T1000 (cell line): ENCODE measurements around the gene RNF180.
"Not testable (repeated sequence)": the region's sequence is repeated elsewhere in the genome, so short reads cannot be mapped to it uniquely, and the experiment has no call there.

Experiments
- DNase-seq: peaks from one replicate; lab custom pipeline; 2025; ENCODE audit warnings: mixed read lengths; lab: John Stamatoyannopoulos, UW

RNF180 gene

DNA sequence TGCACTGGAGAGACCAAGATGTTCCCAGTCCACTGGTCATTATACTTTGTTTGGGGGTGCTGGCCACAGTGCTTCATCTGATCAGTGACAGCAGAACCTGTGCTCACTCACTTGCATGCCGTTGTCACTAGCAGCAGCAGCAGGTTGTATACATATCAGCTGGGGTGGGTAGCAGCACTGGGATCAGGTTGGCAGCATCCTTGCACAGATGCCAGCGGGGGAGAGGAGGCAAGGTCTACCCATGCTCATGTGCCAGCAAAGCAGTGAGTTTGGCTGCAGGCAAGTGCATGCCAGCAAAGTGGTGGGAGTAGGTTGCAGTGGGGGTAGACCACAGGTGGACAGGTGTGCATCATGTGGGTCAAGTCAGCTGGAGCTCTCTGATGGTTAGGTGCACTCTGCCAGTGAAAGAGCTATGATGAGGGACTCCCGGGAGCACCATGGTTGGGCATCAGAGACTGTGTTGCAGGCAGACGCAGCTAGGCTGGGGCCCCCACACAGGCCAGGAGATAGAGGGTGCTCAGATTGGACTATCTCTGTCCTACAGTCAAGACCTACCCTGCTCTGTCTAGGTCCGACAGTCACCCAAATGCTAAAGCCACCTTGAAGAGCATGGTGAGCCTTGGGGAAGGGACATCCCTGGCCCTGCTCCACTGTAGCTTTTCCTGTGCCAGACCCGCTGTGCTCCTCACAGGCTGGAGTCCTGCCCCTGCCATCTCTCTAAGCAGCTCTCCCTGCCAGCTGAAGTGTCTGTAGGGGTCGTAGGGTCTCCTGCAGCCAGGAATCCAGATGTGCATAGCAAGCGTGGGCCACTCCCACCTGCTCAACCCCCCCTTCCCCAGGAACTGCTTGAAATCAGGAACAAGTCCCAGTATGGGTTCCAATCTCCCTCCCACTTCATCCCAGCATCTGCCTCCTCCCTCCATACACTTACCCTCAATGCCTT lies 119.8 kb downstream of the RNF180 start:
- DNase-seq: no peak

DNA sequence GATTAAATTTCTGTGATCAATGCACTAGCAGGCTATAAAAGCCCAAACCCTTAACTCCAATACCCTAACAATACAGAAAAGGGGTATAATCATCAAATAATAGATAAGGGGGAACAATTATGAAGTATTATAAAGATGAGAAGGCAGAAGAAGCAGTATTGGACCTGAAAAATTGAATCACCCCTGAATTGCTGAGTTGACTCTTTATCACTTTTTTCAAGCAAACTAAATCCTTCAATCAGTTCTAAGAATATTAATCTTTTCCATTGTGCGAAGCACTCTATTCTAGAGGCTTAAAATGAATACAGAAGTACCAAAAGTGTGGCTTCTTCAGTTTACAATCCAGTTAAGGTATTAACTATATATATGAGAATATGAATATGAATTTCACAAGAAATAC lies 120.7 kb downstream of the RNF180 start:
- no peak for DNase-seq

DNA sequence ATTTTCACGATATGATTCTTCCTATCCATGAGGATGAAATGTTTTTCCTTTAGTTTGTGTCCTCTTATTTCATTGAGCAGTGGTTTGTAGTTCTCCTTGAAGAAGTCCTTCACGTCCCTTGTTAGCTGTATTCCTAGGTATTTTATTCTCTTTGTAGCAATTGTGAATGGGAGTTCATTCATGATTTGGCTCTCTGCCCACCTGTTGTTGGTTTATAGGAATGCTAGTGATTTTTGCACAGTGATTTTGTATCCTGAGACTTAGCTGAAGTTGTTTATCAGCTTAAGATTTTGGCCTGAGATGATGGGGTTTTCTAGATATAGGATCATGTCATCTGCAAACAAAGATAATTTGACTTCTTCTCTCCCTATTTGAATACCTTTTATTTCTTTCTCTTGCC lies 122.9 kb downstream of the RNF180 start:
- not testable (repeated sequence) for DNase-seq

DNA sequence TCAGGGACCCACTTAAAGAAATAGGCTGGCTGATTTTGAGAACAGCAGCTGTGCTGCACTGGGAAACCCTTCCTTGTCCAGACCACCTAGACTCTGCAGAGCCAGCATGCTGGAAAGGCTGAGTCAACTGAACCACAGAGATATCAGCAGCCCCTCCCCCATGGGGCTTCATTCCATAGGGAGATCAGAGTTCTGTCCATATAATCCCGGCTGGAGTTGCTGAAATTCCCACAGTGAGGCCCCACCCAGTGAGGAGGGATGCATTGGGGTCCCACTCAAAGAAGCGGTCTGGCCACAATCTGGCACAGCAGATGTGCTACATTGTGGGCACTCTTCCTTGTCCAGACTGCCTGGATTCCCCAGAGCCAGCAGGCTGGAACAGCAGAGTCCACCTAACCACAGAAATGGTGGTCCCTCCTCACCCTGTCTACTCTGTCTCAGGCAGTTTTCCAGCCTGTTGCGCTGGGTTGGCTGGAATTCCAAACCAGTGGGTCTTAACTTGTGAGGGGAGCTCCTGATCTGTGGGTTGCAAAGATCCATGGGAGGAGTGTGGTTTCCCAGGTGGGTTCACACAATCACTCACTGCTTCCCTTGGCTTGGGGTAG lies 127.1 kb downstream of the RNF180 start:
- no peak for DNase-seq

DNA sequence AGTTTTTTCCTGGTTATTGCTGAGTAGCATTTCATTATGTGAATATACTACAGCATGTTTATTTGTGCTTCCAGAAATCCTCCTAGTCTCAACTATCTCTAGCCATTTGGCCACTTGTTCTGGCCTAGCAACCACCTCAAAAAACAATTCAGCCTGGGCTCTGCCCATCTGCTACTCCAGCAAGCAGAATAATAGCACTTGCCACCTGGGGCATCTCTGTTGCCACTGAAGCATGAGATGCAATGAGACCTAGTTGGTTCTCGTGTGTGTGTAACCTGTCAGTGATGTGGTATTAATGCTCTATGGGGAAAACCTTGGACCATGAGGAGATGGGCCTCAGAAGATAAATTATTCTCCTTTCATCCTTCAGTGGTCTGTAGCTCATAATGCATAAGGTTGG lies 129.5 kb downstream of the RNF180 start:
- no peak for DNase-seq

DNA sequence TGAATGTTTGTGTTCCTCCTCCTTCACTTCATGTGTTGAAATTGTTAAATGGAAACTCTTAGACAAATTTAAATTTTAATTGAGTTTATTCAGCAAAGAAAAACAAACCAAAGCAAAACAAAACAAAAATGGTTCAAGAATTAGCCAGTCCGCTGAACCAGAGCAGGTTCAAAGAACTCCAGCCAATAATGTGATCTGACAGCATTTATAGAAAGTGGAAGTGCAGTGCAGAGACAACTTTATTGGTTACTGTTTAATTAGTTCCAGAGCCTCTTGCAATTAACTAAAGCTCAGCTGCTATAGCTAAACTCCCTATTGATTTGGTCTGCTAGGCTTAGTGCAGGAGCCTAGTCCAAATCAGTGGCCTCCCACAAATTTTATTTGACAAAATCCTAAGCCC lies 132.9 kb downstream of the RNF180 start:
- no peak for DNase-seq

DNA sequence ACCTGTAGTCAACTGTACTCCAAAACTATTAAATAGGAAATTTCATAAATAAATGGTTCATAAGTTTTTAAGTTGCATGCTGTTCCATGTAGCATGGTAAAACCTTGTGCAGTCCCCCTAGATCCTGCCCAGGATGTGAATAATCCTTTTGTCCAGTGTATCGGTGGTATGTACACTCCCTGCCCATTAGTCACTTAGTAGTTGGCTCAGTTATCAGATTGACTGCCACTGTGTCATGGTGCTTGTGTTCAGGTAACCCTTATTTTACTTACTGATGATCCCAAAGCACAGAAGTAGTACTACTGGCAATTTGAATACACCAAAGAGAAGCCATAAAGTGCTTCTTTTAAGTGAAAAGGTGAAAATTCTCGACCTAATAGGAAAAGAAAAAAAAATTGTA lies 134.2 kb downstream of the RNF180 start:
- DNase-seq: no peak

DNA sequence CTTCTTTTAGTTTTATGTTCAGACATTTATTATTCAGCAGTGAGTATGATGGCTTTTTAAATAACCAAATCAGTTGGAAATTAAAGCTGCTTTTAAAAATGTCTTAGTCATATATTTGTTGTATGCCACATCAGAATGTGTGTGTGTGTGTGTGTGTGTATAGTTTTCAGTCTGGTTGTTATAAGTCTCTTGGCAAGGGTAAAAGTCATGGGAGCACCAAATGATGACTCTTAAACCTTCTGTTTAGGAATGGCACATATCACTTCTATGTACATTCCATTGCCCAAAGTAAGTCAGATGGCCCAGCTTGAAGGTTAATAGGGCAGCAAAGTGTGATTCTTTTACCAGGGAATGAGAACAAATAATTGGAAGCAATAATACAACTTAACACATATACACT lies 135.9 kb downstream of the RNF180 start:
- DNase-seq: no peak

DNA sequence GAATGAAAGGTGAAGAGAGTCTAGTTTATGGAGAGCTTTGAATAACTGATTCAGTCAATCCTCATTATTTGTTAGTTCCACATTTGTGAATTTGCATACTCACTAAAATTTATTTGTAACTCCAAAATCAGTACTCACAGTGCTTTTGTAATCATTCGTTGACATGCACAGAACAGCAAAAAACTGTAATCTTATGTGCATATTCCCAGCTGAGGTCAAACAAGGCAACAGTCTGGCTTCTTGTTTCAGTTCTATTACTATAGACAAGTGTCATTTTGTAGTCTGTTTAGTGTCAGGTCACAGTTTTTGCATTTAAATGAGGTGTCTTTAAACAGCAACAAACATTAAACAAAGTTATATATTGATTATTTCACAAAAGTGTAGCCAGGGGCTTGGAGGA lies 142.5 kb downstream of the RNF180 start:
- DNase-seq: no peak

DNA sequence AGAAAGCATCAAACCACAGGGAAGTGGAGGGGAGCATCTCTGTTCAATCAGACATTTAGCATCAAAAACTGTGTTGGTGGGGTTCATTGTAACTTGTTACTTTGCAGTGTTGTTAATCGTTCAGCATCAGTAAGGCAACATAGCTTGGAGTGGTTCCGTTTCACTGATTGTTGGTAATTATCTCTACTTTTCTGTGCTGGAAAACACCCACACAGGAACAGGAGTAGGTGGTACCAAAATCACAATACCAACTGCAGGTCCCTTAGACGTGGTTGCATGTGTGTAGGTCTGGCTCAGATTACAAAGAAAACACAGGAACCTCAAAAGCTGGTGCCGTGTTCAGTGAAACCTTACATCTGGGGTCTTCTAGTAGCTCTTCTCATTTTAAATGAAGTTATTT lies 146.8 kb downstream of the RNF180 start:
- DNase-seq: no peak

DNA sequence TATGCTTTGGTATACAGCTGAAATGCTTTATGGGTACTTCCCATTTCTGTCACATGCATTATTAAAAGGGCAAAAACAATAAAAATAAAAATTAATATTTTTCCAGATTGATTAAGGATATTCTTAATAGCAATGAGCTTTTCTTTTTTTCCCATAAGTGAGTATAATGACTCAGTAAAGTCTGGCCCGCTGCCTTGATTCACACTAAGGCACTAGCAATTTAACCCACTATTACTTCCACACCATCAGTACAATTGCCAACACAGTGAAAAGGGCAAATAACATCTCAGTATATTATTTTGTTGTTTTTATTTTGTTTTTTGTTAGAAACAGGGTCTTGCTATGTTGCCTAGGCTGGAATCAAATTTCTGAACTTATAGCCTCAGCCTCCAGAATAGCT lies 150.1 kb downstream of the RNF180 start:
- no peak for DNase-seq

DNA sequence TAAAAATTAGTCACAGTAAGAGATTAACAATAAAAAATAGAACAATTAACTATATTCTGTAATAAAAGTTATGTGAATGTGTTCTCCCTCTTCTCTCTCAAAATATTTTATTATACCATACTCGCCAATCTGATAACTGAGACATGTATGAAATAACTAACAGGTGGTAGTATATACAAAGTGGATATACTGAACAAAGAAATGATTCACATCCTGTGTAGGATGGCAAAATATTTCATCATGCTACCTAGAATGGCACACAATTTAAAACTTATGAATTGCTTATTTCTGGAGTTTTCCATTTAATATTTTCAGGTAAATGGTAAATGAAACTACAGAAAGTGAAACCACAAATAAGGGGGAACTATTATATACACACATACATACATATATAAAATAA lies 152.5 kb downstream of the RNF180 start:
- DNase-seq: no peak

DNA sequence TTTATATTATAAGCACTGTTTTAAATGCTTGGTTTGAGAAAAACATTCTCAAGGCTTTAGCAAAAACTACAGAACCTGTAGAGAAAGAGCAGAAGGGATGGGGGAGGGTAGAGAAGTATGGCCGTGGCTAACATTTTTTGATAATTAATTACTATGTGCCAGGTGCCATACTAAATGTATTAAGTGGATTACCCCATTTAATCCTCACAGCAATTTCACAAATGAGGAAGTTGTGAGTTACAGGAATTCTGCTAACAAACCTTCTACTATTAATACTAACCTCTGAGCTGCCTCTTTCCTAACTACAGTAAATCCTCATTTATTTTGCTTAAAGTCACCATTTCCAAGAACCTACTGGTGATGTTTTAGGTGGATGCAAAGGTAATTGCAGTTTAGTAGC lies 157.9 kb downstream of the RNF180 start:
- DNase-seq: no peak

DNA sequence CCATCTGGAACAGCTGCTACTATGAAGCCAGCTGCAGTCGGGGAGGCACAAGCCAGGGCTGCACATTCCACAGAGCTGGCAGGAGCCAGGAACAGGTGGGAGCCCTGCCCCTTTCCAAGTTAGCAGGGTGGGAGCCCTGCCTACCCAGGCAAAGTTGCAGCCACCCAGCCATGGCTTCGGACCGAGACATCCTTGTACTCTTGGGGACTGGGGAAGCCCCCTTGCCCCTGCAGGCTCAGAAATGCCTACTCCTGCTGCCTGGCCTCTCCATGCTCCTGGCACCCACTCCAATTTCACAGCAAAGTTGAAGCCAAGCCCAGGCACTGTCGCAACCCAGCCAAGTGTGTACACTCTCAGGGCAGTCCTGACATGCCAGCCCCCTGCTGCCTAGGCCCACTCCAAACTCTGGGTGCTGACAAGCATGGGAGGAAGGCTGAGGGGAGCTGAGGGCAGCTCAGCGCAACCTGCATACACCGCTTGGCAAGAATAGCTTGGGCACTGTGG lies 165.1 kb downstream of the RNF180 start:
- no peak for DNase-seq

DNA sequence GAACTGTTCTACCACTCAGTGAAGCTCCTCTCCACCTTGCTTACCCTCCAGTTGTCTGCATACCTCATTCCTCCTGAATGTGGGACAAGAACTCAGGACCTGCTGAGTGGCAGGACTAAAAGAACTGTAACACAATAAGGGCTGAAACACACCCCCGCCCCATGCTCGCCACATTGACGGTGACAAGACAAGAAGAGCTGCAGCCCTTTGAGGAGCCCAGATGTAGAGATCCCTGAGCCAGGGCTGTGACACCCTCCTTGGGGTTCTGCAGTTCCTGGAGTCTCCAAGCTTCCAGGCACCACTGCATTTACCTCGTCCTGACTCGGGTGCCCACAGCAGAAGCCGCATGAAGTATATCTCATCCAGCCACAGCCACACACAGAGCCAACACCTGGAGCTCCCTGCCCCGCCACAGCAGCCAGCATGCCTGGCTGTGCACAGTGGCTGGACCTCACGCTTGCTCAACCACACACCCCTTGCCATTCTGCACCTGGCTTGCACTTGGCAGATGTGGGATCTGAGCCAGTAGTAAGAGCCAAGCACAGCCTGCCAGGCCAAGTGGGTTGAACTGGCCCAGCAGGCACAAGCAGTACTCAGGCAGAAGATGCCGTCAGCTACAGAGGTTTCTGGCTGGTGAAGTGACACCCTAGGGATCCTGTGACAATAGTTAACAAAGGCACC lies 166.1 kb downstream of the RNF180 start:
- DNase-seq: no peak

DNA sequence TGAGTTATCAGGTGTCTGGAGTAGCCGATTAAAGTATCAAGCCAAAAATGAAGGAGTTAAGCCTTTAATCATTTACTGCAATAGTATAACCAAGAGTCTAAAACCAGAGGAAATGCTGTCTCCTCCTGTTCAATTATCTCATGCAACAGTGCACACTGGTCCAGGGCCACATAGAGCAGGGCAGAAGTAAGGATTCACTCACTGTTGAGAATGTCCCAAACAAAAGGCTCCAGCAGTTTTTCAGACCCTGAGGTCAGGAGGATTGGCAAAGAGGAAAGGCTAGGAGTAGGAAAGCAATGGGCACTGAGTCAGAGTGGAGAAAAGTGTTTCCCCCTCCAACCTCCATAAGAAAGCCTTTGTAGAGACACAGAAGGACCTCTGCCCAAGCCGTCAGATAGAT lies 168.2 kb downstream of the RNF180 start:
- no peak for DNase-seq

DNA sequence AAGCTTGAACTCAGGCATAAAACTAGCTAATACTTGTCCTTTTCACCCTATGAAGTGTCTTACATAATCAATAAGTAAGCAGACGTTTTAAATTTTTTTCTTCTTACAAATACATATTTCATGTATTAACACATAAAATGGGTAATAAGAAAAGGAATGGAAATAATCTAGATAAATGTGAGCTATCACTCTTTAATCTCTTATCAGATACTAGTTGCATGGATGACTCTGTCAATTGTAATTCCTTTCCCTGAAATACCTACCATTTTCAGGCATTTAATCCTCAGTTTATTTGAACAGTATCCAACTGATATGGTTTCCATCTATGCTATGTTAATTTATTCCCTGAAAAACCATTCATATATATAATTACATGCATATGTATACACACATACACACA lies 174.1 kb downstream of the RNF180 start:
- no peak for DNase-seq

DNA sequence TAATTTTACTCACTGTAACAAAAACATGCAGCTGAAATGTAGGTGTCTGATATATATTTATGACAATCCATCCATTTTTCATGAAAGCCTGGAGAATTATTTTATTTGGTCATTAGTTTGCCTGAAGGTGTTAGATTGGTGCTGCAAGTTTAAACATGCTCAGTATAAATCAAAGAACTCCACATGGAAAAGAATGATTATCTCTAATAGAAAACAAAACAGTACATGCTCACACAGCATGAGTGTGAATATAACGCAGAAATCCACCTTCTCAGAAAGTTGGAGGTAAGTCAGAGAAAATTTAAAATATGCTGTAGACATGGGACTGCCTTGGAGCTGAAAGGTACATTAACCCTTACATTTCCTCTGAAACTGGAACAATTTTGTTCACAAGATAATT lies 174.7 kb downstream of the RNF180 start:
- DNase-seq: no peak

DNA sequence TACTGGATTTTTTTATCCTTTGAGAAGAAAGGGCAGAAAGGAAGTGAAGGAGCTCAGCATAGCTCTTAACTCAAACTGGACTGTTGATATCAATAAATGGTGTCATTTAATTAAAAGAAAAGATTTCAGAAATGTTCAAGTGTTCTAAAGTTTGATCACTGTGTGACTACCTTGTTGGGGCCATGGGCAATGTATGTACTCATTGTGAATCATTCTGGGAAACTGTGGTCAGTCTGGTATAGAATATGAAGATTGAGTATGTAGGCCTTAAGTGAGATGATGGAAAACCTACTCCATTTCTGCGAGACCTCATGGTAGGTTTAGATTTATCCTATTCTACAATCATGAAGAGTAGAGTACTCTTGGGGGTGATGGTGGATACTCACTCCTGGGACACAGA lies 175.7 kb downstream of the RNF180 start:
- DNase-seq: no peak

DNA sequence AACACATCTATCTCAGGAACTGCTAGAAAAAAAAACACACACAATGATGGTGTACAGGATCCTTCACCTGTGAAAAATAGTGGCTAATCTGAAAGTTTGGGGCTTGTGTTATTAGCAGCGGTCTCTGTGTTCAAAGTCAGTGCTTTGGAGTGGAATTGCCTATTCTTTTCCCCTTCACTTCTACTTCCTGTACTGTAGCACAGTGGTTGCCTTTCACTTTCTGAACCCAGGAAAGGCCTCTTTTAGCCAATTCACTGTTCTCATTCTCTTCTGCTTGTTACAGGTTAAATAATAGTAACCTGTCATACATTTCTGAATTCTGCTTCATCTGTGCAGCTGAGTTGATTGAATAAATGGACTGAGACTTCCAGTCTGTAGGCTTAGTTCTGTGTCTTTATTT lies 178.9 kb downstream of the RNF180 start:
- no peak for DNase-seq

DNA sequence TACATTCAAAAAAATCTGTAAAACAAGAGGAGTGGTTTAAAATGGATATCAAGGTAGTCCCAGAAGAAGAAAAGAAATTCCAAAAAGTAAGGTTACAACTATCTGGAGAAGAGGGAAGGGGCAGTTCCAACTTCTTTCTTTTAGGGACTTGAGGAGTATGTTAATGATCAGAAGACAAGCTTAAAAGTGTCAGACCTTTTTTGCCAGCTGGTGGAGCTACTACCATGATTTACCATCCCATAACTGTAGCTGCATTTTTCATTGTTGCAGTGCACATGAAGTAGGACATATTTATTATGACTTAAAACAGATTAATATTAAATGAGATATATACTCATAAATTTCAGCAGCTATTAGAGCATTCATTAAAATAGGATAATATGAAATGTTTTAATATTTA lies 181.7 kb downstream of the RNF180 start:
- no peak for DNase-seq

DNA sequence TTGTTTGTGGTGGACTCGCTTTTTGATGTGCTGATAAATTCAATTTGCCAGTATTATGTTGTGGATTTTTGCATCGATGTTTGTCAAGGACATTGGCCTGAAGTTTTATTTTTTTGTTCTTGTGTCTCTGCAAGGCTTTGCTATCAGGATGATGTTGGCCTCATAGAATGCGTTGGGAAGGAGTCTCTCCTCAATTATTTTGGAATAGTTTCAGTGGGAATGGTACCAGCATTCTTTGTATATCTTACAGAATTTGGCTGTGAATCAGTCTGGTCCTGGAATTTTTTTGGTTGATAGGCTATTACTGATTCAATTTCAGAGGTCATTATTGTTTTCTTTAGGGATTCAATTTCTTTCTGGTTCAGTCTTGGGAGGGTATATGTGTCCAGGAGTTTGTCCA lies 198.8 kb downstream of the RNF180 start:
- no peak for DNase-seq

DNA sequence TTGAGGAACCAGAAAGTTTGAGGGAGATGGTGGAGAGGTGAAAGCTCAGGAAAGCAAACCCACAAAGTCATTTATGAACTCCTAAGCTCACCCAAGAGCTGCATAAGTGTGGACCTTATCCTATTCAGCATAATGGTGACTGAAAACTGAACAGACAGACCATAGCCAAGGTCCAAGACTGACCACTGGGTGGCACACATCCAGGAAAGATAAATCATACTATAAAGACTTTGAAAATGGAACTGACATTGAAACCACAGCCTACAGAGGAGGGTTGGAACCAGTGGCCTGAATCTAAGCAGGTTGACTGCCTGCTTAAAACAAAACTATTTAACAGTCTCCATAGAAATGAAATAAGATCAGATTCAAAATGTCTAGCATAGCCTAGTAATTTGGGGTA lies 219.1 kb downstream of the RNF180 start:
- no peak for DNase-seq
